ENCODE results near the gene KCNH2. TPM values are rescaled to one million over a fixed set of nuclear protein-coding genes. Genes with fewer than 3 reads are reported as not detected.
"Not testable (repeated sequence)": the region's sequence is repeated elsewhere in the genome, so short reads cannot be mapped to it uniquely, and the experiment has no call there.

Gene KCNH2
- total and polyA plus RNA-seq, 9 donors = 2.0 to 26.3 (median 6.7) TPM

GRCh38 chr7:150910996-150911422, 67.1 kb downstream of the KCNH2 start:
- WGBS, 3 donors = 49 to 56% (median 55%) methylated on average over 12 of the region's 12 CpGs
- Histone ChIP-seq H3K27ac (no peak overlapping the region), H3K4me1 (ENCODE audit: insufficient read depth) (no peaks in the 10 kb centered on the region), H3K27me3 (no peaks in the 10 kb centered on the region), H3K36me3 (no peaks in the 10 kb centered on the region), H3K4me3 (no peak overlapping the region), H3K9me3 (no peaks in the 10 kb centered on the region)
- no peak for DNase-seq
- intact Hi-C loops (cut with DNase I) = no loop called here
- TF ChIP-seq EP300 (IDR thresholded peaks at IDR 0.05) (no peak), POLR2A (IDR thresholded peaks at IDR 0.05) (no peak), CTCF (IDR thresholded peaks at IDR 0.05) (no peak)

GRCh38 chr7:150910305-150910995, 67.7 kb downstream of the KCNH2 start:
- DNase-seq; H3K4me3 ChIP-seq; H3K36me3 ChIP-seq; H3K4me1 ChIP-seq (ENCODE audit: insufficient read depth); H3K27me3 ChIP-seq; H3K9me3 ChIP-seq; intact Hi-C loops (cut with DNase I); H3K27ac ChIP-seq: not testable (repeated sequence)
- 62 to 73% (median 66%) methylated on average over 8 of the region's 8 CpGs for WGBS, 3 donors

GRCh38 chr7:150909200-150909995, 68.7 kb downstream of the KCNH2 start:
- H3K4me1 ChIP-seq (ENCODE audit: insufficient read depth) = no peaks in the 10 kb centered on the region
- no peak for DNase-seq
- no peaks in the 10 kb centered on the region for H3K36me3 ChIP-seq
- H3K27ac ChIP-seq = no peak overlapping the region
- H3K4me3 ChIP-seq = no peak overlapping the region
- H3K27me3 ChIP-seq = no peaks in the 10 kb centered on the region
- 72 to 78% (median 77%) methylated on average over 8 of the region's 8 CpGs for WGBS, 3 donors
- intact Hi-C loops (cut with DNase I) = no loop called here
- H3K9me3 ChIP-seq = no peaks in the 10 kb centered on the region
- no peak for TF ChIP-seq CTCF (IDR thresholded peaks at IDR 0.05)
- TF ChIP-seq POLR2A (IDR thresholded peaks at IDR 0.05) = no peak
- no peak for TF ChIP-seq EP300 (IDR thresholded peaks at IDR 0.05)

- Histone ChIP-seq H3K27ac (no peak overlapping the region), H3K4me3 (no peak overlapping the region), H3K4me1 (ENCODE audit: insufficient read depth) (no peaks in the 10 kb centered on the region), H3K36me3 (no peaks in the 10 kb centered on the region), H3K9me3 (no peaks in the 10 kb centered on the region), H3K27me3 (no peaks in the 10 kb centered on the region)
- TF ChIP-seq POLR2A (IDR thresholded peaks at IDR 0.05) = no peak
- no peak for TF ChIP-seq EP300 (IDR thresholded peaks at IDR 0.05)
- TF ChIP-seq CTCF (IDR thresholded peaks at IDR 0.05) = no peak
- intact Hi-C loops (cut with DNase I) = no loop called here
- DNase-seq = no peak
- 79 to 85% (median 83%) methylated on average over 2 of the region's 2 CpGs for WGBS, 3 donors
These were observed 69.9 kb downstream of the KCNH2 start for GRCh38 chr7:150908173-150908572.
